Mesothelial cell of epicardium (in vitro differentiated cells): ENCODE data around the gene CLEC19A. TPM values are rescaled to one million over a fixed set of nuclear protein-coding genes. Genes with fewer than 3 reads are reported as not detected.

Experiments used
- DNase-seq, 2 experiments: peaks; one replicate each; pipeline ENCODE4 v3.0.0; 2021; ENCODE audit warnings: low spot score in 2 of 2; ENCODE audit not compliant: unreplicated experiment in 2 of 2
- H3K27ac Mint-ChIP-seq: 2 replicates; pipeline ENCODE4 v1.8.0; 2021; ENCODE audit warnings: mixed read lengths
- H3K27me3 Mint-ChIP-seq: 2 replicates; pipeline ENCODE4 v1.8.0; 2021; ENCODE audit warnings: low read depth, mixed read lengths
- H3K36me3 Mint-ChIP-seq: 2 replicates; pipeline ENCODE4 v1.8.0; 2021; ENCODE audit warnings: mixed read lengths
- H3K4me1 Mint-ChIP-seq: 2 replicates; pipeline ENCODE4 v1.8.0; 2021; ENCODE audit warnings: mixed read lengths
- H3K4me3 Mint-ChIP-seq: 2 replicates; pipeline ENCODE4 v1.8.0; 2021; ENCODE audit warnings: mild to moderate bottlenecking, moderate library complexity, mixed read lengths
- H3K9me3 Mint-ChIP-seq: 2 replicates; pipeline ENCODE4 v1.8.0; 2021; ENCODE audit warnings: mixed read lengths
- total RNA-seq: library from RNA; stranded (reverse); gene quantifications from 3 replicates; pipeline ENCODE4 v1.2.1, GENCODE V29; 2021
- TF ChIP-seq, protein P1 (sequence below): fragments of 200-600 bp; sonication (generic); IDR thresholded peaks from one replicate; pipeline ENCODE4 v1.5.0; 2021; ENCODE audit warnings: antibody characterized with exemption; ENCODE audit not compliant: unreplicated experiment

CLEC19A gene
- total RNA-seq, 1 donor from 2014 or later, result not detected

DNA sequence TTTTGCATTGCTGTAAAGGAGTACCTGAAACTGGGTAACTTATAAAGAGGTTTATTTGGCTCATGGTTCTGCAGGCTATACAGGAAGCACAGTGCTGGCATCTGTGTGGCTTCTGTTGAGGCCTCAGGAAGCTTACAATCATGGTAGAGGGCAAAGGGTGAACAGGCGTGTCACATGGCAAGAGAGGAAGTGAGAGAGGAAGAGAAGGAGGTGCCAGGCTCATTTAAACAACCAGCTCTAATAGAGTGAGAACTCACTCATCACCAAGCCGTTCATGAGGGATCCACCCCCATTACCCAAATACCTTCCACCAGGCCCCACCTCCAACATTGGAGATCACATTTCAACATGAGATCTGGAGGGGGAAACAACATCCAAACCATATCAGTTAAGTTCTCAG lies 16.4 kb upstream of the CLEC19A start:
- H3K27ac Mint-ChIP-seq, result no peak overlapping the region
- no peaks in the 10 kb centered on the region for H3K4me1 Mint-ChIP-seq

DNA sequence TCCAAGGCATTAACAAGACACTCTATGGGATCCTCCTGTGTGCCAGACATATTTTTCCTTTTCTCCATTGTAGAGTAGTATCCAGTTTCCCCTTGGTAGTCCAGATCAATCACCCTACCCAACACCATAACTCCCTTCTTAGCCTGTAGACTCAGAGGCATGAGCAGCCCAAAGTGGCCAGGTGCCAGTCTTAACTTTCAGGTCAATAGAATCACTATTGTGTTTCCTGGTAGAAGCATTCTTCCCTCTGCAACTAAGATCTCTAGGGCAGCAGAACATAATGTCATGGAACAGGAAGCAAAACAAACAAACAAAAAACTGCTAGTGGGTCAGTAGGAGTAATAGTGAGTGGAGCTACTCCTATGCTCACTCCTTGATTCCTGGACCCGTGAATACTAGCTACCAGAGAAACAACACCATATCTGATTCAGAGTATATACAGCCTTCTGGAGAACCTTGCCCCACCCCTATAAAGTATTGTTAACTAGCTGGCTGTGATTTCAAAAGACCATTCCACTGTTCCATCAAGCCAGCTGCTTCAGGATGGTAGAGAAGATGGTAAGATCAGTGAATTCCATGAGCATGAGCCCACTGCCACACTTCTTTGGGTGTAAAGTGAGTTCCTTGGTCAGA lies 11.2 kb upstream of the CLEC19A start:
- no peaks in the 10 kb centered on the region for H3K36me3 Mint-ChIP-seq
- TF ChIP-seq, protein P1, sequence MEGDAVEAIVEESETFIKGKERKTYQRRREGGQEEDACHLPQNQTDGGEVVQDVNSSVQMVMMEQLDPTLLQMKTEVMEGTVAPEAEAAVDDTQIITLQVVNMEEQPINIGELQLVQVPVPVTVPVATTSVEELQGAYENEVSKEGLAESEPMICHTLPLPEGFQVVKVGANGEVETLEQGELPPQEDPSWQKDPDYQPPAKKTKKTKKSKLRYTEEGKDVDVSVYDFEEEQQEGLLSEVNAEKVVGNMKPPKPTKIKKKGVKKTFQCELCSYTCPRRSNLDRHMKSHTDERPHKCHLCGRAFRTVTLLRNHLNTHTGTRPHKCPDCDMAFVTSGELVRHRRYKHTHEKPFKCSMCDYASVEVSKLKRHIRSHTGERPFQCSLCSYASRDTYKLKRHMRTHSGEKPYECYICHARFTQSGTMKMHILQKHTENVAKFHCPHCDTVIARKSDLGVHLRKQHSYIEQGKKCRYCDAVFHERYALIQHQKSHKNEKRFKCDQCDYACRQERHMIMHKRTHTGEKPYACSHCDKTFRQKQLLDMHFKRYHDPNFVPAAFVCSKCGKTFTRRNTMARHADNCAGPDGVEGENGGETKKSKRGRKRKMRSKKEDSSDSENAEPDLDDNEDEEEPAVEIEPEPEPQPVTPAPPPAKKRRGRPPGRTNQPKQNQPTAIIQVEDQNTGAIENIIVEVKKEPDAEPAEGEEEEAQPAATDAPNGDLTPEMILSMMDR, result no peak
- no peak overlapping the region for H3K27ac Mint-ChIP-seq
- no peak overlapping the region for H3K4me3 Mint-ChIP-seq
- no peaks in the 10 kb centered on the region for H3K4me1 Mint-ChIP-seq
- DNase-seq, result no peak
- peaks cover 6% of the 10 kb centered on the region for H3K9me3 Mint-ChIP-seq
- H3K27me3 Mint-ChIP-seq, result peaks cover 7% of the 10 kb centered on the region

More for the DNA sequence above, 16.4 kb upstream of the CLEC19A start:
- Mint-ChIP-seq H3K36me3 (peaks cover 11% of the 10 kb centered on the region), H3K27me3 (peaks cover 4% of the 10 kb centered on the region), H3K4me3 (no peak overlapping the region), H3K9me3 (peaks cover 25% of the 10 kb centered on the region)
- TF ChIP-seq, protein P1, result no peak
- no peak for DNase-seq

DNA sequence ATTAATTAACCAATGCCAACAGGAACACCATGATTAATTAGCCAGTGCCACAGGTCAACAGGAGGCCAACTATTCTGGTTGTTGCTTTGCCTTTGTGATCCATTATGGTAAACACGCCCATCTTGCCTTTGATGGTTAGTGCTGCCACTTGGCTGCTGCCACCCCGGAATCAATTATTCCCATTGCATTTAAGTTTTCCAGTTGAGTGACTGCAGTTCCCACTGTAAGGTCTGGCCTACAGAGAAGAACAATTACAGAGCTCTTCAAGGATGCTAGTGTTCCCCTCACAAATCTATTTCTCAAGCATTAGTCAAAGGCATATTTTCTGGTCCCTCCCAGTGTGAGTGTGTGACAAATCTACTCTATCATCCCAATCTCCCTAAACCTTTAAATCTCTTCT lies 7.1 kb upstream of the CLEC19A start:
- TF ChIP-seq, protein P1, result no peak

DNA sequence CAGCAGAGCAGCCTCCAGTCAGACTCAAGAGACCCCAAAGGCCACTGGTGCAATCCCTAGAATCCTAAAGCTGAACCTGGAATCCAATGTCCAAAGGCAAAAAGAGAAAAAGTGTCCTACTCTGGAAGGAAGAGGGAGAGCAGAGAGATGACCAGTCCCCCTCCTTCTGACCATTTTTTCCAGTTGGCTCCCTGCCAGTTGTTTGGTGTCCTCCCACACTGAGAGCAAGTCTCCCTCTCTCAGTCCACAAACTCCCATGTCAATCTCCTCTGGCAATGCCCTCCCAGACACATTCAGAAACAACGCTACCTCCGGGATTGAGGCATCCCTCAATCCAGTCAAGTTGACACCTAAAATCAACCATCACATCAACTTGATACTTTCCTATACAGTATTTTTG lies 4.3 kb upstream of the CLEC19A start:
- no peaks in the 10 kb centered on the region for H3K4me1 Mint-ChIP-seq

More for the DNA sequence above, 7.1 kb upstream of the CLEC19A start:
- Mint-ChIP-seq H3K4me1 (no peaks in the 10 kb centered on the region), H3K4me3 (no peak overlapping the region), H3K27me3 (peaks cover 5% of the 10 kb centered on the region), H3K36me3 (no peaks in the 10 kb centered on the region), H3K27ac (no peak overlapping the region), H3K9me3 (peaks cover 11% of the 10 kb centered on the region)
- no peak for DNase-seq

DNA sequence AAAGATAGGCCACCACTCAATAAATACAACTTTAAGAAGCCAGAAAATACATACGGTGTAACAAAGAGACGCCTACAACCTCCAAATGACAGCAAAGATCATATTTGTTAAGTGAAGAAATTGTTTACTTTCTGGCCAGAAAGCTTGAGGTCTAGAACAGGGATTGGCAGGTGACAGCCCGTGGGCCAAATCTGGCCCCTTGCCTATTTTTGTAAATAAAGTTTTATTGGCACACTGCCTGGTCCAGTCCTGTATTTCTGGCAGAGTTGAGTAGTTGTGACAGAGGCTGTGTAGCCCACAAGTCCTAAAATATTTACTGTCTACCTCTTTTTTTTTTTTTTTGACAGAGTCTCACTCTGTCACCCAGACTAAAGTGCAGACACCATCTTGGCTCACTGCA lies 3.4 kb upstream of the CLEC19A start:
- Mint-ChIP-seq H3K9me3 (peaks cover 11% of the 10 kb centered on the region), H3K27ac (no peak overlapping the region), H3K27me3 (no peaks in the 10 kb centered on the region), H3K36me3 (no peaks in the 10 kb centered on the region), H3K4me3 (no peak overlapping the region), H3K4me1 (no peaks in the 10 kb centered on the region)
- TF ChIP-seq, protein P1, result no peak
- DNase-seq, result no peak

More for the DNA sequence above, 4.3 kb upstream of the CLEC19A start:
- Mint-ChIP-seq H3K9me3 (peaks cover 11% of the 10 kb centered on the region), H3K27ac (no peak overlapping the region), H3K36me3 (no peaks in the 10 kb centered on the region), H3K4me3 (no peak overlapping the region), H3K27me3 (peaks cover 1% of the 10 kb centered on the region)
- DNase-seq, result no peak
- TF ChIP-seq, protein P1, result no peak
